NB4 (cell line): Measurements from ENCODE around the gene BSPRY.

ENCODE experiments used
- DNase-seq: peaks from one replicate; pipeline ENCODE4 v3.0.0; 2010; ENCODE audit warnings: low read depth
- H3K4me3 ChIP-seq: one replicate; pipeline ENCODE4 v1.5.1; 2011; ENCODE audit warnings: mild to moderate bottlenecking, low read depth, low read length, moderate library complexity
- MYC ChIP-seq: IDR thresholded peaks from 2 replicates; pipeline ENCODE4 v1.6.1; 2011; ENCODE audit warnings: low read depth, low read length
- POLR2A ChIP-seq: IDR thresholded peaks from 2 replicates; pipeline ENCODE4 v1.6.1; 2011; ENCODE audit warnings: mild to moderate bottlenecking; ENCODE audit not compliant: insufficient read length; ENCODE audit errors: extremely low read depth
- TF ChIP-seq, protein P1 (sequence below): IDR thresholded peaks from 2 replicates; pipeline ENCODE4 v1.6.1; 2011; ENCODE audit warnings: low read depth, low read length
- TF ChIP-seq, protein P2 (sequence below): IDR thresholded peaks from one replicate; pipeline ENCODE4 v1.5.1; 2012; ENCODE audit warnings: low read depth, low read length

Gene BSPRY

DNA sequence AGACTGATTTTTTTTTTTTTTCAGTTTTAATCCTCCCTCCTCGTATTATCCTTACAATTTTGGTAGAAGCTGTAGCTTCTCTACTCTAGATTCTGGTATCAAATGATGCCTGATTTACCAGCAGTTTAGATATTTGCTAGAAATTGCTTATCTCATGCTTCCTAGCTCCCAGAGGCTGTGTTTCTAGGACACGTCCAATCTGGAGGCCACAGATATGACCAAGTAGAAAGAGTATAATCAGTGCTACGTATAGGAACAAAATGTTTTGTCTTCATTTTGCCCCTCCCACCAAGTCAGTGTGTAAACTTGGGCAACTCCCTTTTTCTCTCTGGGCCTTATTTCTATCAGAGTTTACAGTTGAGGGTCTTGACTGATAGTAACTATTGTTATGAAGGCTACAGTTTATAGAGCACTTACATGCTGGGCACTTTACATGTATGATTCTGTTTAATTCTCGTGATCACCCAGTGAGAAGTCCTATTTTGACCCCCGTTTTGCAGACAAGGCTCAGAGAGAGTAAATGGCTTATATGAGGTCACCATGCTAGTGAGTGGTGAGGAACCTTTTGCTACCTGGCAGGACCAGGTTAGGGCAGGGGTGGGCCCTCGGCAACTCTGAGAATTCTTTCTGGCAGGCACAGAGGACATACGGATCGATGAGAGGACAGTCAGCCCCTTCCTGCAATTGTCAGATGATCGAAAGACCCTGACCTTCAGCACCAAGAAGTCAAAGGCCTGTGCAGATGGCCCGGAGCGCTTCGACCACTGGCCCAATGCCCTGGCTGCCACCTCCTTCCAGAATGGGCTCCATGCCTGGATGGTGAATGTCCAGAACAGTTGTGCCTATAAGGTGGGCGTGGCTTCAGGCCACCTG is 19.9 kb downstream of the BSPRY start:
- TF ChIP-seq, protein P1, sequence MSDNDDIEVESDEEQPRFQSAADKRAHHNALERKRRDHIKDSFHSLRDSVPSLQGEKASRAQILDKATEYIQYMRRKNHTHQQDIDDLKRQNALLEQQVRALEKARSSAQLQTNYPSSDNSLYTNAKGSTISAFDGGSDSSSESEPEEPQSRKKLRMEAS: no peak
- TF ChIP-seq POLR2A (no peak), MYC (no peak)
- TF ChIP-seq, protein P2, sequence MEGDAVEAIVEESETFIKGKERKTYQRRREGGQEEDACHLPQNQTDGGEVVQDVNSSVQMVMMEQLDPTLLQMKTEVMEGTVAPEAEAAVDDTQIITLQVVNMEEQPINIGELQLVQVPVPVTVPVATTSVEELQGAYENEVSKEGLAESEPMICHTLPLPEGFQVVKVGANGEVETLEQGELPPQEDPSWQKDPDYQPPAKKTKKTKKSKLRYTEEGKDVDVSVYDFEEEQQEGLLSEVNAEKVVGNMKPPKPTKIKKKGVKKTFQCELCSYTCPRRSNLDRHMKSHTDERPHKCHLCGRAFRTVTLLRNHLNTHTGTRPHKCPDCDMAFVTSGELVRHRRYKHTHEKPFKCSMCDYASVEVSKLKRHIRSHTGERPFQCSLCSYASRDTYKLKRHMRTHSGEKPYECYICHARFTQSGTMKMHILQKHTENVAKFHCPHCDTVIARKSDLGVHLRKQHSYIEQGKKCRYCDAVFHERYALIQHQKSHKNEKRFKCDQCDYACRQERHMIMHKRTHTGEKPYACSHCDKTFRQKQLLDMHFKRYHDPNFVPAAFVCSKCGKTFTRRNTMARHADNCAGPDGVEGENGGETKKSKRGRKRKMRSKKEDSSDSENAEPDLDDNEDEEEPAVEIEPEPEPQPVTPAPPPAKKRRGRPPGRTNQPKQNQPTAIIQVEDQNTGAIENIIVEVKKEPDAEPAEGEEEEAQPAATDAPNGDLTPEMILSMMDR: no peak
- H3K4me3 ChIP-seq: no peak overlapping the region
- no peak for DNase-seq

DNA sequence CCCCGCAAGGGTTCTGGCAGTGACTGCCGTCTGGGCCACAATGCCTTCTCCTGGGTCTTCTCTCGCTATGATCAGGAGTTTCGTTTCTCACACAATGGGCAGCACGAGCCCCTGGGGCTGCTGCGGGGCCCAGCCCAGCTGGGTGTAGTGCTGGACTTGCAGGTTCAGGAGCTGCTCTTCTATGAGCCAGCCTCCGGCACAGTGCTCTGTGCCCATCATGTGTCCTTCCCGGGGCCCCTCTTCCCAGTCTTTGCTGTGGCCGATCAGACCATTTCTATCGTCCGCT is 20.5 kb downstream of the BSPRY start:
- DNase-seq: no peak
- no peak overlapping the region for H3K4me3 ChIP-seq
- TF ChIP-seq, protein P1: no peak
- TF ChIP-seq, protein P2: no peak
- no peak for TF ChIP-seq MYC

DNA sequence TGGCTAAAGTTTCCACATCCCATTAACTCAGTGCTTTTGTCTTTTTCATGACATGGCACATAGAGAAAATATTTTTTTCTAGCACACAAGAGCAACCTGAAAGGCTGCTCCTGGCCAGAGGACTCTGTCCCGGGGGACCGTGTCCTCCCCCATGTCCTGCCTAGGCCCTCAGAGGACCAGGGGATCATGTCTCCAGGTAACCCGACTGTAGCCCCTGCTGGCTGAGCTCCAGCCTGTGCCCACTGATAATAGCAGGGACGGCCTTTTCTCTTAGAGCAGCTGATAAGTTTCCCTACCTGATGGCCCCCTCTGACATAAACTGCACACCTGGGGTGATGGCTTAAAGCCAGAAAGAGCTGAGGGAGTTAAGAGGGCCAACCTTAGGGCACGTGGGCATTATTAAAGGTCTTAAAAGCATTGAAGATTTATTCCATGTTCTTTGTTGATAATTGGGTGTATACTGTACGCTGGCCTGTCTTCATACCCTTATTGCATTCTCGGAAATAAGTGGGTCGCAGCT is 21.5 kb downstream of the BSPRY start:
- DNase-seq: no peak
- TF ChIP-seq, protein P1: no peak
- TF ChIP-seq POLR2A: no peak
- TF ChIP-seq, protein P2: no peak
- no peak overlapping the region for H3K4me3 ChIP-seq

DNA sequence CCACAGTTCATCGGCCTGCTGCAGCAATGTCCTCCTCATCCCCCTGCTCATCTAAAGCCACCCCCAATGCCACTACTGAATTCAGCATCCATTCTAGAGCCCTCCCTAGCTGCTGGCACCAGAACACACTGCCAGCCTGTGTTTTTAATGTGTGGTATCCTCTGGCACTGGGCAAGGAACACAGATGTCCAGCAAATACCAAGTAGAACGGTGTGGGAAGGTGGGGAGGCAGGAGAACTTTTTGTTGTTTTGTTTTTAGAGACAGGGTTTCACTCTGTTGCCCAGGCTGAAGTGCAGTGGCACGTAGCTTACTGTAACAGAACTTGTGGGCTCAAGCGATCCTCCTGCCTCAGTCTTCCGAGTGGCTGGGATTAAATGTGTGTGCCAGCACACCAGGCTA is 22.7 kb downstream of the BSPRY start:
- no peak overlapping the region for H3K4me3 ChIP-seq
- DNase-seq: no peak

DNA sequence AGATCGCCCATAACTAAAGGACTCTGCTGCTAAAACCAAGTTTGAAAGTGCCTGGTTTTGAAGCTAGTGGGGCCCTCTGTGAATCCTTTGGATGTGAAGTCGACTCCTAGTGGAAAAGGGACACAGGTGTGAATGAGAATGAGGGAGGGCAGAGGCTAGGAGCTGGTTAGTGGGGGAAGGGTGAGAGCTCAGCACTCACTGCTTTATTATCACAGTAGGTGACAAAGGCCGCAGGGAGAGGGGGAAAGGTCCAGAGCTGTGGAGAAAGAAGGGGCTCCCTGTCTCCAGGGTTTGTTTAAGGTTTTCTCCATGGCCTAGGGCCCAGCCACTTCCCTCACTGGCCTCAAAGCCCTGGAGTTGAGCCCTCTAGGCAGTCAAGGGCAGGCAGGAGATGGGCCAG is 23.9 kb downstream of the BSPRY start:
- DNase-seq: no peak
- H3K4me3 ChIP-seq: no peak overlapping the region
- TF ChIP-seq POLR2A: no peak
- TF ChIP-seq, protein P2: no peak
- TF ChIP-seq MYC: no peak
- TF ChIP-seq, protein P1: no peak

More for the DNA sequence above, 22.7 kb downstream of the BSPRY start:
- TF ChIP-seq, protein P2: no peak
- TF ChIP-seq POLR2A (no peak), MYC (no peak)
- TF ChIP-seq, protein P1: no peak
